Neutrophil (primary cell): ENCODE data around the gene BICRA.

Experiments
- H3K27ac ChIP-seq: fragments of 200-600 bp; sonication (generic); 2 replicates; pipeline ENCODE4 v1.5.1; 2016; ENCODE audit warnings: mild to moderate bottlenecking, moderate library complexity
- H3K27me3 ChIP-seq: fragments of 200-600 bp; sonication (generic); 2 replicates; pipeline ENCODE4 v1.6.0; 2016; ENCODE audit warnings: mild to moderate bottlenecking
- H3K36me3 ChIP-seq: fragments of 200-600 bp; sonication (generic); 2 replicates; pipeline ENCODE4 v1.5.1; 2017
- H3K4me1 ChIP-seq, 2 experiments: fragments of 200-600 bp in 1 of 2; sonication (generic) in 1 of 2; 1 replicate in 1 of 2; 2 replicates in 1 of 2; pipeline versions ENCODE4 v1.5.1 to v1.6.1; 2013 to 2016; ENCODE audit warnings: low read depth in 1 of 2, low read length in 1 of 2, mild to moderate bottlenecking in 1 of 2, moderate library complexity in 1 of 2; ENCODE audit not compliant: control insufficient read depth in 1 of 2, insufficient read depth in 1 of 2
- H3K4me3 ChIP-seq, 2 experiments: fragments of 200-600 bp in 1 of 2; sonication (generic) in 1 of 2; 1 replicate in 1 of 2; 2 replicates in 1 of 2; pipeline ENCODE4 v1.5.1; 2013 to 2016; ENCODE audit warnings: low read depth in 1 of 2, low read length in 1 of 2, mild to moderate bottlenecking in 1 of 2, moderate library complexity in 1 of 2
- H3K9me3 ChIP-seq: fragments of 200-600 bp; sonication (generic); 2 replicates; pipeline ENCODE4 v1.5.1; 2016
- CTCF ChIP-seq: fragments of 200-600 bp; sonication (generic); IDR thresholded peaks from 2 replicates; pipeline ENCODE4 v1.5.1; 2016; ENCODE audit warnings: antibody characterized with exemption

The BICRA gene

DNA sequence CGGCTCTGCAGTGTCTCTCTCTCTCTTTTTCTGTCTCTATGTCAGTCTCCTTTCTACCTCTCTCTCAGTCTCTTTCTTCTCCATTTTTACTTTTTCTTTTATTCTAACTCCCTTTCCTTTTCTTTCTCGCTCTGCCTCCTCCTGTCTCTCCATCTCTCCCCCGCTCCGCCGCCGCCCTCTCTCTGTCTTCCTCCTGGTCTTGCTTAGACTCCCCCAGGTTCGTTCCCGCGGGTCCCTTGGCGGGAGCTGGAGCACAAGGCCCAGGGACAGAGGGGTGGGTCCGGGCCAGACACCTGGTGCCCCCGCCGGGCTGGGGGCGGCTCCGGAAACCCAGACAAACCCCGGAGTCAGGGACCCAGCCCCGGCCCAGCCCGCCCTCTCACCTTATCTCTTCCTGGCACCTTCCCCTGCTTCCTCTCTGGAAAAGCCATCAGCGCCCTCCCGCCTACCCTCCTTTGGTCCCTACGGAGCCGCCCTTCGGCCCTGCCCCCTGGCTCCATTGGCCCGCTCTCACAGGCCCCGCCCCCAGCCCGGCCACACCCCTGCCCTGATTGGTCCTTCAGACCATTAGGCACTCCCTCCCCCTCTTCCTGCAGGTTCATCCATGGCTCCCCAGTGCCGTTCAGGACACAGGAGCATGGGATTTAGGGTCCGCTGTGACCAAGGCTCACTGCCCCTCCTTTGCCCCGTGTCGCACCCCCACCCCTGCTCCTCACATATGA, 121.0 kb downstream of the BICRA start:
- H3K4me1 ChIP-seq: no peaks in the 10 kb centered on the region
- no peaks in the 10 kb centered on the region for H3K9me3 ChIP-seq
- TF ChIP-seq CTCF: no peak
- no peak overlapping the region for H3K27ac ChIP-seq
- H3K36me3 ChIP-seq: no peaks in the 10 kb centered on the region
- peaks cover 42% of the 10 kb centered on the region for H3K27me3 ChIP-seq
- no peak overlapping the region for H3K4me3 ChIP-seq

- Histone ChIP-seq H3K27ac (no peak overlapping the region), H3K4me1 (no peaks in the 10 kb centered on the region), H3K36me3 (no peaks in the 10 kb centered on the region), H3K9me3 (no peaks in the 10 kb centered on the region), H3K4me3 (no peak overlapping the region), H3K27me3 (peaks cover 42% of the 10 kb centered on the region)
- TF ChIP-seq CTCF: no peak
These were observed 121.6 kb downstream of the BICRA start for GRCh38 chr19:47730521-47730889.

GRCh38 chr19:47730910-47731309, 122.0 kb downstream of the BICRA start:
- Histone ChIP-seq H3K4me3 (no peak overlapping the region), H3K27ac (no peak overlapping the region), H3K36me3 (no peaks in the 10 kb centered on the region), H3K4me1 (no peaks in the 10 kb centered on the region), H3K27me3 (peaks cover 42% of the 10 kb centered on the region), H3K9me3 (no peaks in the 10 kb centered on the region)
- TF ChIP-seq CTCF: no peak

DNA sequence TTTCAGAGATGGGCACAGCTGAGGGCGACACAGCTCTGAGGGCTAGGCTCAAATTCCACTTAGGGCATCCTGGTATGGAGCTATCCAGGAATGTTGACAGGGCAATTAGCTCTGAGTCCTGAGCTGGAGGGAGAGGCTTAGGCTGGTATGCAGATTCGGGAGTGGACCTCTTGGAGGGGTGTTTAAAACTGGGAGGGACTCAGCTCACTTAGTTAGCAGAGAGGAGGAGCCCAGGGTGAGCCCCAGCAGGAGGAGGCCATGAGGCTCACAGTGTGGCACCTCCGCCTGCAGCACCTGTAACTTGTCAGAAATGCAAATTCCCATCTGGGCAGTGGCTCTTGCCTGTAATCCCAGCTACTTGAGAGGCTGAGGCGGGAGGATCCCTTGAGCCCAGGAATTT, 126.2 kb downstream of the BICRA start:
- Histone ChIP-seq H3K27me3 (peaks cover 9% of the 10 kb centered on the region), H3K4me1 (no peaks in the 10 kb centered on the region), H3K4me3 (no peak overlapping the region), H3K36me3 (no peaks in the 10 kb centered on the region), H3K9me3 (no peaks in the 10 kb centered on the region), H3K27ac (no peak overlapping the region)
- TF ChIP-seq CTCF: no peak

DNA sequence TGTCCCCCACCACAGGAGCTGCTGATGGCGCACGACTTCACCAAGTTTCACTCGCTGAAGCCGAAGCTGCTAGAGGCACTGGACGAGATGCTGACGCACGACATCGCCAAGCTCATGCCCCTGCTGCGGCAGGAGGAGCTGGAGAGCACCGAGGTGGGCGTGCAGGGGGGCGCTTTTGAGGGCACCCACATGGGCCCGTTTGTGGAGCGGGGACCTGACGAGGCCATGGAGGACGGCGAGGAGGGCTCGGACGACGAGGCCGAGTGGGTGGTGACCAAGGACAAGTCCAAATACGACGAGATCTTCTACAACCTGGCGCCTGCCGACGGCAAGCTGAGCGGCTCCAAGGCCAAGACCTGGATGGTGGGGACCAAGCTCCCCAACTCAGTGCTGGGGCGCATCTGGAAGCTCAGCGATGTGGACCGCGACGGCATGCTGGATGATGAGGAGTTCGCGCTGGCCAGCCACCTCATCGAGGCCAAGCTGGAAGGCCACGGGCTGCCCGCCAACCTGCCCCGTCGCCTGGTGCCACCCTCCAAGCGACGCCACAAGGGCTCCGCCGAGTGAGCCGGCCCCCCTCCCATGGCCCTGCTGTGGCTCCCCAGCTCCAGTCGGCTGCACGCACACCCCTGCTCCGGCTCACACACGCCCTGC, 132.1 kb downstream of the BICRA start:
- Histone ChIP-seq H3K4me3 (no peak overlapping the region), H3K36me3 (no peaks in the 10 kb centered on the region), H3K4me1 (peaks cover 19 to 28% of the 10 kb centered on the region in 2 experiments), H3K27ac (no peak overlapping the region), H3K9me3 (no peaks in the 10 kb centered on the region), H3K27me3 (peaks cover 4% of the 10 kb centered on the region)
- TF ChIP-seq CTCF: no peak
